ENCODE data around the gene CLIC1.

Gene CLIC1

DNA sequence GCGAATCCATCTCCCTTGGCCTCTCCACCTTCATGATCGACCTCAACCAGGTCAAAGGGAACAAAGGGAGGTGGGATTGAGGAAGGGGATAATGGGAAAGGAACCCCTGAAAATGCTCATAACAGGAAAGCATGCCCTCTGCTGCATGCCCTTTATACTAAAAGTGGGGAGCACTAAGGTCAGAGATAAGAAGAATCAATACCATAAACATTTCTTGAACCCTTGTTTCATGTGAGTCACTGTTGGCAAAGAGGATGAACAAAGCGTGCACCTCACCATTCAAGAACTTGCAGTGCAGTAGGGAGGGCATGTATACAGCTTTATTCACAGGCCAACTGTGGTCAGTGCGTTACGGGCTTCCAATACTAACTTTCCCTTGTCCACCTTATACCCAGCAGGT, 24.5 kb upstream of the CLIC1 start:
- Histone ChIP-seq H3K4me3 (replicated peaks; ENCODE audit: low read depth, low read length) (no peak overlapping the region), H3K27me3 (replicated peaks; ENCODE audit: control insufficient read depth, insufficient read depth, low read length) (no peaks in the 10 kb centered on the region), H3K36me3 (ENCODE audit: control insufficient read depth, insufficient read depth, low read length) (peaks cover 23% of the 10 kb centered on the region)
- TF ChIP-seq, protein P1, sequence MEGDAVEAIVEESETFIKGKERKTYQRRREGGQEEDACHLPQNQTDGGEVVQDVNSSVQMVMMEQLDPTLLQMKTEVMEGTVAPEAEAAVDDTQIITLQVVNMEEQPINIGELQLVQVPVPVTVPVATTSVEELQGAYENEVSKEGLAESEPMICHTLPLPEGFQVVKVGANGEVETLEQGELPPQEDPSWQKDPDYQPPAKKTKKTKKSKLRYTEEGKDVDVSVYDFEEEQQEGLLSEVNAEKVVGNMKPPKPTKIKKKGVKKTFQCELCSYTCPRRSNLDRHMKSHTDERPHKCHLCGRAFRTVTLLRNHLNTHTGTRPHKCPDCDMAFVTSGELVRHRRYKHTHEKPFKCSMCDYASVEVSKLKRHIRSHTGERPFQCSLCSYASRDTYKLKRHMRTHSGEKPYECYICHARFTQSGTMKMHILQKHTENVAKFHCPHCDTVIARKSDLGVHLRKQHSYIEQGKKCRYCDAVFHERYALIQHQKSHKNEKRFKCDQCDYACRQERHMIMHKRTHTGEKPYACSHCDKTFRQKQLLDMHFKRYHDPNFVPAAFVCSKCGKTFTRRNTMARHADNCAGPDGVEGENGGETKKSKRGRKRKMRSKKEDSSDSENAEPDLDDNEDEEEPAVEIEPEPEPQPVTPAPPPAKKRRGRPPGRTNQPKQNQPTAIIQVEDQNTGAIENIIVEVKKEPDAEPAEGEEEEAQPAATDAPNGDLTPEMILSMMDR (IDR thresholded peaks at IDR 0.05; ENCODE audit: insufficient read depth, low read length, poor library complexity, severe bottlenecking) = no peak
- no peak for DNase-seq (ENCODE audit: extremely low read depth, insufficient read length)

DNA sequence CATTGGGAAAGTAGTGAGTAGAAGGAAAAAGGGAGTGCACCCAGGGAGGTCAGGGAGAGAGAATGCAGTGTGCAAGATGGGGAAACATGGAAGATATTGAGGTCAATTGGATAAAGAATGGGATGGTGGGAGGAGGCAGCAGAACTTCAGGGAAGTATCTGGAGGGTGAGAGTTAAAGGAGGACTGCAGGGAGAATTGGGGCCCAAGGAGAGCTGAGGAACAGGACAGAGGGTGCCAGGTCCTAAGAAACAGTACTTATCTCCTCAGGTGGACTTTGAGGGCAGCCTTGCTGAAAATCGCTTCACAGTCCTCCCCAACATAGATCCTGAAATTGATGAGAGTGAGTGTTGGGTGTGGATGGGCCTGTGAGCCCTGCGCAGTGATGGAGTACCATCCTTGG, 22.0 kb upstream of the CLIC1 start:
- Histone ChIP-seq H3K27me3 (replicated peaks; ENCODE audit: control insufficient read depth, insufficient read depth, low read length) (no peaks in the 10 kb centered on the region), H3K36me3 (ENCODE audit: control insufficient read depth, insufficient read depth, low read length) (peaks cover 20% of the 10 kb centered on the region), H3K4me3 (replicated peaks; ENCODE audit: low read depth, low read length) (no peak overlapping the region)
- TF ChIP-seq, protein P1 (IDR thresholded peaks at IDR 0.05; ENCODE audit: insufficient read depth, low read length, poor library complexity, severe bottlenecking) = no peak
- DNase-seq (ENCODE audit: extremely low read depth, insufficient read length) = no peak

DNA sequence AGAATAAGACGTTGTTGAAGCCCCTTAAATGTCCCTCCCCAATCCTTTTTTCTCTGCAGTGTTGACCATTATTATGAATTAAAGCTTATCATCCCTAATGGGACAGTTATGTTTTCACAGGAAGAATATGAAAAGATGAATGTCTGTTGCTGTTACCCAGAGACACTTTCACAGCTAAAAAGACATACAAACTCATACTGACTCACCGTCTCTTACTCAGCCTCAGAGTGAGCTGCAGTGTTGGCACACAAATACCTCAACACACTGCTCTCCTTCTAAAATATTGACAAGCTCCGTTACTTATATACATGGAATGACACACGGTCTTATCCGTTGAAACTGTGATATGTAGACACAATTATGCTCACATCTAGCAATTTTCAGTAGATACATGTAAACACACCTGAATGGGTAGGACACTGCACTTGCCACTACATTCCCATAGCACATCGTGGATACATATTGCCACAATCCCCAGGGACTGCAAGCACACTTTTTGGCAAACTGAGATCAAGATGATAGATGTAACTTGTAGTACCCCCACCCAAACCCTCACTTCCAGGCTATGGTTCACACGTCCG, 16.5 kb upstream of the CLIC1 start:
- TF ChIP-seq, protein P1 (IDR thresholded peaks at IDR 0.05; ENCODE audit: insufficient read depth, low read length, poor library complexity, severe bottlenecking) = no peak
- H3K27me3 ChIP-seq (replicated peaks; ENCODE audit: control insufficient read depth, insufficient read depth, low read length) = no peaks in the 10 kb centered on the region
- peaks cover 2% of the 10 kb centered on the region for H3K36me3 ChIP-seq (ENCODE audit: control insufficient read depth, insufficient read depth, low read length)
- no peak overlapping the region for H3K4me3 ChIP-seq (replicated peaks; ENCODE audit: low read depth, low read length)
- no peak for DNase-seq (ENCODE audit: extremely low read depth, insufficient read length)

DNA sequence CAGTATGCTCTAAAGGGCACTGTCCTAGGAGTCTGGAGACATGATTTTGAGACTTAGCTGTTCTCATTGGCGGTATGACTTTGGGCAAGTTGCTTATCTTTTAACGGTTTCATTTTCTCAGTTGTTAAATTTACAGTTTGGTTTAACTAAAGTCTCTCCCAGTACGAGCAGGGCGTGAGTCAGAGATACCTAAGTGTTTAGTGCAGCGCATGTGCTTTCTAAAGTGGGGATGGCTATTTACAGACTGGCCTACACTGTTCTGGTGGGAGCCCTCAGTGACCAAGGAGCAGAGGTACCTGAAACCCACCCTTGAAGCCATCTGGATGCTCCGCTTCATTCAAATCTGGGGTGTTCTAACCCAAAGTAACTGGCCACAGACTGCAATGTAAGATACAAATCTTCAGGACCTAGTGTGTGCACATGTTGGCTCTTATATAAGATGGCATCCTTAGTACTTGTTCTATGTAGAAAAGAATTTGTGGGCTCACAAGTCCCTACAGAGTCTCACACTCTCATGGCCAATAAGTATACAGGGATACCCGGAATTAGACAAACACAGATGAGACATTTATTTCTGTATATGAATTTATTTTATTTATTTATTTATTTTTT, 14.2 kb upstream of the CLIC1 start:
- Histone ChIP-seq H3K36me3 (ENCODE audit: control insufficient read depth, insufficient read depth, low read length) (peaks cover 5% of the 10 kb centered on the region), H3K27me3 (replicated peaks; ENCODE audit: control insufficient read depth, insufficient read depth, low read length) (no peaks in the 10 kb centered on the region), H3K4me3 (replicated peaks; ENCODE audit: low read depth, low read length) (no peak overlapping the region)
- TF ChIP-seq, protein P1 (IDR thresholded peaks at IDR 0.05; ENCODE audit: insufficient read depth, low read length, poor library complexity, severe bottlenecking) = no peak
- no peak for DNase-seq (ENCODE audit: extremely low read depth, insufficient read length)

DNA sequence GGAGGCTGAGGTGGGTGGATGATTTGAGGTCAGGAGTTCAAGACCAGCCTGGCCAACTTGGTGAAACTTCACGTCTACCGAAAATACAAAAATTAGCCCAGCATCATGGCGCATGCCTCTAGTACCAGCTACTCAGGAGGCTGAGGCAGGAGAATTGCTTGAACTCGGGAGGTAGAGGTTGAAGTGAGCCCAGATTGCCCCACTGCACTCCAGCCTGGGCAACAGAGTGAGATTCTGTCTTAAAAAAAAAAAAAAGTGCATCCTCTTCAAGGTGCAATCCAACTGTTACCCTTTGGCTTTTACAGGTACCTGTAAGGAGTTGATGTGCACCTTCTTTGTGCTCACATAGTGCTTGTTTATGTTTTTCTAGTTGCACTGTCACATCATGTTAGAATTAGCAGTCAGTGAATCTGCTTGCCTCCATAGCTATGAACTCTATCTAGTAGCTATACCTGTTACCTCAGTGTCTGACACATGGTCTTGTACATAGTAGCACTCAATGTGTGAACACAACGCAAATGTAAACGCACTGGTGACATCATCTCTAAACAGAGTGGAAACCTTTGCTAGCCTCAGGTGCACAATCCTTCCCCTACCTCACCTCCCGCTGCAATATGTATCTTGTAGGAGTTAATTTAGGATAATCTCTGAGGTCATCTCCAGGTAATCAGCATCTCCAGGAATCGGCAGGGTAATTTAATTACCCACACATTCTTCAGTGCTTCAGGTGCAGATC, 13.1 kb upstream of the CLIC1 start:
- no peak for DNase-seq (ENCODE audit: extremely low read depth, insufficient read length)
- no peak overlapping the region for H3K4me3 ChIP-seq (replicated peaks; ENCODE audit: low read depth, low read length)
- TF ChIP-seq, protein P1 (IDR thresholded peaks at IDR 0.05; ENCODE audit: insufficient read depth, low read length, poor library complexity, severe bottlenecking) = no peak
- H3K27me3 ChIP-seq (replicated peaks; ENCODE audit: control insufficient read depth, insufficient read depth, low read length) = no peaks in the 10 kb centered on the region
- H3K36me3 ChIP-seq (ENCODE audit: control insufficient read depth, insufficient read depth, low read length) = peaks cover 5% of the 10 kb centered on the region

All from GM06990 (cell line).